OCI-LY7 (cell line): ENCODE data around the gene LATS1.

Source experiments
- EZH2phosphoT487 ChIP-seq: fragments of 200-600 bp; sonication (generic); IDR thresholded peaks from 2 replicates; pipeline ENCODE4 v1.6.1; 2018; ENCODE audit warnings: low read depth, borderline replicate concordance, mild to moderate bottlenecking, mixed run types, antibody characterized with exemption, low read length, moderate library complexity, mixed read lengths
- TF ChIP-seq, protein P1 (sequence below): fragments of 200-600 bp; sonication (generic); conservative IDR thresholded peaks from 2 replicates; pipeline ENCODE4 v1.5.1; 2014; ENCODE audit warnings: mild to moderate bottlenecking, antibody characterized with exemption, low read length, moderate library complexity, mixed read lengths

DNA sequence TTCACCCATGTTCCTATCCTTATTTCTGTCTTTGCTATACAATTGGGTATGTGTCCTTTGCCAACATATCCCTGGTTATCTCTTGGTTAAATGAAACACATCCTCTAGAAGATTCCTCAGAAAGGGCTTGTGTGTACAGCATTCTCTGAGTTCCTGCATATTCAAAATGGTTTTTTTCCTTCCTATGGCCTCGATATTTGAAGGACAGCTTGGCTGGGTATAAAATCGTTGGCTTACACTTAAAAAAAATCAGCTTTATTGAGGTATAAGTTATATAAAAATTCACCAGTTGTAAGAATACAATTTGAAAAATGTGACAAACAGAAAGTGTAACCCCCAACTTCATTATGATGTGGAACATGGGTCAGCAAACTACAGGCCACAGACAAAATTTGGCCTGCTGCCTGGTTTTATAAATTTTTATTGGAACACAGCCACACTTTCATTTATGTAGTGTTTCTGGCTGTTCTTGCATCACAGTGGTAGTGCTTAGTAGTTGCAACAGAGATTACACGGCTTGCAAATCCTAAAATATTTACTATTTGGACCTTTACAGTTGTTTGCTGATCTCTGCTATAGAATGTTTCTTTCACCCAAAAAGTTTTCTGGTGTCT lies 48.4 kb upstream of the LATS1 start:
- TF ChIP-seq EZH2phosphoT487: no peak
- TF ChIP-seq, protein P1, sequence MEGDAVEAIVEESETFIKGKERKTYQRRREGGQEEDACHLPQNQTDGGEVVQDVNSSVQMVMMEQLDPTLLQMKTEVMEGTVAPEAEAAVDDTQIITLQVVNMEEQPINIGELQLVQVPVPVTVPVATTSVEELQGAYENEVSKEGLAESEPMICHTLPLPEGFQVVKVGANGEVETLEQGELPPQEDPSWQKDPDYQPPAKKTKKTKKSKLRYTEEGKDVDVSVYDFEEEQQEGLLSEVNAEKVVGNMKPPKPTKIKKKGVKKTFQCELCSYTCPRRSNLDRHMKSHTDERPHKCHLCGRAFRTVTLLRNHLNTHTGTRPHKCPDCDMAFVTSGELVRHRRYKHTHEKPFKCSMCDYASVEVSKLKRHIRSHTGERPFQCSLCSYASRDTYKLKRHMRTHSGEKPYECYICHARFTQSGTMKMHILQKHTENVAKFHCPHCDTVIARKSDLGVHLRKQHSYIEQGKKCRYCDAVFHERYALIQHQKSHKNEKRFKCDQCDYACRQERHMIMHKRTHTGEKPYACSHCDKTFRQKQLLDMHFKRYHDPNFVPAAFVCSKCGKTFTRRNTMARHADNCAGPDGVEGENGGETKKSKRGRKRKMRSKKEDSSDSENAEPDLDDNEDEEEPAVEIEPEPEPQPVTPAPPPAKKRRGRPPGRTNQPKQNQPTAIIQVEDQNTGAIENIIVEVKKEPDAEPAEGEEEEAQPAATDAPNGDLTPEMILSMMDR: no peak
